Measurements from ENCODE around the gene SUSD4. TPM values are rescaled to one million over a fixed set of nuclear protein-coding genes. Genes with fewer than 3 reads are reported as not detected.
"Not testable (repeated sequence)": the region's sequence is repeated elsewhere in the genome, so short reads cannot be mapped to it uniquely, and the experiment has no call there.

Gene SUSD4, protein sequence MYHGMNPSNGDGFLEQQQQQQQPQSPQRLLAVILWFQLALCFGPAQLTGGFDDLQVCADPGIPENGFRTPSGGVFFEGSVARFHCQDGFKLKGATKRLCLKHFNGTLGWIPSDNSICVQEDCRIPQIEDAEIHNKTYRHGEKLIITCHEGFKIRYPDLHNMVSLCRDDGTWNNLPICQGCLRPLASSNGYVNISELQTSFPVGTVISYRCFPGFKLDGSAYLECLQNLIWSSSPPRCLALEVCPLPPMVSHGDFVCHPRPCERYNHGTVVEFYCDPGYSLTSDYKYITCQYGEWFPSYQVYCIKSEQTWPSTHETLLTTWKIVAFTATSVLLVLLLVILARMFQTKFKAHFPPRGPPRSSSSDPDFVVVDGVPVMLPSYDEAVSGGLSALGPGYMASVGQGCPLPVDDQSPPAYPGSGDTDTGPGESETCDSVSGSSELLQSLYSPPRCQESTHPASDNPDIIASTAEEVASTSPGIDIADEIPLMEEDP
- polyA plus RNA-seq (ENCODE audit: low read depth in 6 of 6): not detected

DNA sequence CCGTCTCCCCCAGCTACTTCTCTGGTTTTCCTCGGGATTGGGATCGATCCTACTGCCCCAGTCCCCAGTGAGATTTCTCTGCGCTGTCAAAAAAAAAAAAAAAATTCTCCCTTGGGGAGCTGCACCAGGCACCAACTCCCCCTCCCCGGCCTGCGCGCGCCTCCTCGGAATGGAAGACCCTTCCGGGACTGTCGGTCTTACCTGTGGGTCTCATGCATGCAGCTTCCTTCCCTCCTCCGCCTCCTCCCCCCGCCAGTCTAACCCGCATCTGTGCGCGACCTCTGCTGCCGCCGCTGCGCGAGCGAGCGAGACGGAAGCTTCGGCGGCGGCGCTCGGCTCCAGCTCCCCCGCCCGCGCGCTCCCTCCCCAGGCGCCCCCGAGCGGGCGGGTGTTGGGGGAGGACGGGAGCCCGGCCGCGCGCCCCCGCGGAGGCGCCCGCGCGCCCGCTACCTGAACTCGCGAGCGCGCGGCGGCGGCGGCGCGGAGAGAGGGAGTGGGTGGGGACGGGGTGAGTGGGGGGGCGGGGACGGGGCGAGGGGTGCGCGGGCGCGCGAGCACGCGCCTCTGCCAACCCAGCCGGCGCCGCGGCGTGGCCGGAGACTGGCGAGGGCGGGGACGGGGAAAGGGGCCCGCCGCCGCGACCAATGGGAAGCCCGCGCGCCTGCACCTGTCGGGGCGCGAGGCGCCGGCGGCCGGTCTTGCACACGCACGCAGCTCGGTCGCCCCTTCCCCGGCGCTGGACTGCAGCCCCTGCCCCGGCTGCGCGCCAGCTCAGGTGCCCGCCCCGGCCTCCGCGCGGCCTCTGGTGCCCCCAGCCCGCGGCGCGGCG lies at the start of gene SUSD4:
Gene SUSD4, minus strand, starts transcription at position 321 of the 829 bp plus-strand sequence. CDS start 751 bp downstream, outside the sequence.
- DNase-seq: no peak
- Mint-ChIP-seq H3K27ac (peak within 1 kb of the TSS in 1 of 6 donors; percentile 41), H3K4me3 (peak within 1 kb of the TSS; percentile 75 to 88 (median 80))

DNA sequence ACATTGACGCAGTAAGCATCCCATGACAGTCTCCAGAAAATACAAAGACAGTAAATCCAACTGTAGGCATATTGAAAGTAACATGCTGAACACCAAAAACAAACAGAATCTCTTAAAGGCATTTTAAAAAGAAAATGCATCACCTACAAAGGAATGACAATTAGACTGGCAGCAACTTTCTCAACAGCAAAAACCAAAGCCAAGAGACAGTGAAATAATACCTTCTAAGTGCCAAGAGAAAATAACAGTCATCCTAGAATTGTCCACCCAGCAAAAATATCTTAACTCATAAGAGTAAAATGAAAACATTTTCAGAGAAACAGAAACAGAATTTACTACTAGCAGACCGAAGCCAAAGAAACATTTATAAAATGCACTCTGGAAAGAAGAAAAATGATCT lies 49.2 kb upstream of the SUSD4 start:
- DNase-seq (no peak), ATAC-seq (ENCODE audit: low read depth in 2 of 2) (no peak)
- Mint-ChIP-seq H3K36me3 (no peaks in the 10 kb centered on the region), H3K4me1 (no peaks in the 10 kb centered on the region), H3K27ac (no peak overlapping the region), H3K27me3 (peaks cover 0 to 10% (median 9%) of the 10 kb centered on the region in 3 donors), H3K9me3 (peaks cover 0 to 2% (median 0%) of the 10 kb centered on the region in 7 donors), H3K4me3 (no peak overlapping the region)

More for the DNA sequence above, at the start of gene SUSD4:
- ATAC-seq (ENCODE audit: low read depth in 2 of 2): peak; percentile 66 to 78
- Mint-ChIP-seq H3K9me3 (peaks cover 0 to 2% (median 0%) of the 10 kb centered on the region in 7 donors), H3K36me3 (no peaks in the 10 kb centered on the region), H3K4me1 (peaks cover 10 to 17% (median 17%) of the 10 kb centered on the region in 3 donors), H3K27me3 (peaks cover 43 to 61% (median 60%) of the 10 kb centered on the region in 3 donors)

DNA sequence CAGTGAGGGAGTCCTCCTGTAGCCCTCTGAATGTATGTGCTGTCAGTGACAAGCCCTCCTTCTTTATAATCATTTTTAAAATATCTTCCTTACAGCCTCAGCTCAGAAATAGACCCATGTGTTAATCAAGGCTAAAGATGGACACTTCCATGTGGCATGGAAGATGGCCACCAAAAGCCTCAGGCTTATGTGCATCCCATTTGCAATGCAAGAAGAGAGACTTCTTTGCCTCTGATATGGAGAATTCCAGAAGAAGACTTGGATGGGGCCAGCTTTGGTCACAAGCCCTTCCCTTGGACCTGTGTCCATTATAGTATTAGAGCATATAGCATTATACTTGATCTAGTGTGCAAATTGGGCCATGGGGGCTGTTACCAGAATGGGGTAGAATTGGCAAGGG lies 47.7 kb upstream of the SUSD4 start:
- ATAC-seq (ENCODE audit: low read depth in 2 of 2): no peak
- Mint-ChIP-seq H3K36me3 (no peaks in the 10 kb centered on the region), H3K9me3 (peaks cover 0 to 2% (median 0%) of the 10 kb centered on the region in 7 donors), H3K27ac (no peak overlapping the region), H3K4me3 (no peak overlapping the region), H3K27me3 (peaks cover 3 to 16% (median 9%) of the 10 kb centered on the region in 3 donors), H3K4me1 (no peaks in the 10 kb centered on the region)
- DNase-seq: no peak

DNA sequence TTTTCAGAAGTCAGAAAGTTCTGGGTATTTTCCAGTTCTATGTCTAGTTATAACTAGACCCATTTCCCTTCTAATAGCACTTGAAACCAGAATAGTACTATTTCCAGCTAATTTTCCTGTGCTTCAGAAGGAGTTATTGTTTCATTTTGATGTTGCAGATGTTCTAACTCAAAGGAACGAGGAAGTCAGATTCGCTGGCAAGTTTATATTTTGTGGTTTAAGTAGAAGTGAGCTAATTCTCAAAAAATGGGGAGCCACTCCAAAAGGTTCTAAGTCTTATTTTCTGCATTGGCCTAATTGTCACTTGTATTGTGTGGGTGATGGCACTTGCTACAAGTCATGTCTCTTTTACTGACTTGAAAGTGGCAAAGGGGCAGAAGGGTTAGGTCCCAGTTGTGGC lies 47.3 kb upstream of the SUSD4 start:
- Mint-ChIP-seq H3K4me1 (no peaks in the 10 kb centered on the region), H3K36me3 (no peaks in the 10 kb centered on the region), H3K4me3 (no peak overlapping the region), H3K27me3 (peaks cover 7 to 20% (median 9%) of the 10 kb centered on the region in 3 donors), H3K27ac (no peak overlapping the region), H3K9me3 (peaks cover 0 to 2% (median 0%) of the 10 kb centered on the region in 7 donors)
- no peak for DNase-seq
- ATAC-seq (ENCODE audit: low read depth in 2 of 2): no peak

DNA sequence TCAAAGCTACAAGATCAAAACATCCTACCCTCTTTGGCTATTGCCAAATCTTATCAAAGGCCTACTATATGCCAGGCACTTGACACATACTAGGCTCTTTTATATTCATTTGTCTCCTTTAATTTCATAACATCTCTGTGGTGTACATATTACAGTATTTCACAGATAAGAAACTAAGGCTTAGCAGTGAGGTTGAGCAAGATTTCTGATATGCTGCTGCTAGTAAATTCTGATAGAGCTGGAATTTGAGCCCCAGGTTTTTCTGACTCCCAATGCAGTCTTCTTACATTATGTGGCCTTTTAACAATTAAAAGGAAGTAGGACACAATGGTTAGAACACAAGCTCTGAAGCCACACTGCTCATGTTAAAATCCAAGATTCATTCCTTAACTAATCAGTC lies 46.1 kb upstream of the SUSD4 start:
- DNase-seq: no peak
- Mint-ChIP-seq H3K27me3 (peaks cover 15 to 30% (median 16%) of the 10 kb centered on the region in 3 donors), H3K27ac (no peak overlapping the region), H3K36me3 (no peaks in the 10 kb centered on the region), H3K4me3 (no peak overlapping the region), H3K9me3 (peaks cover 0 to 2% (median 0%) of the 10 kb centered on the region in 7 donors), H3K4me1 (no peaks in the 10 kb centered on the region)
- ATAC-seq (ENCODE audit: low read depth in 2 of 2): no peak

DNA sequence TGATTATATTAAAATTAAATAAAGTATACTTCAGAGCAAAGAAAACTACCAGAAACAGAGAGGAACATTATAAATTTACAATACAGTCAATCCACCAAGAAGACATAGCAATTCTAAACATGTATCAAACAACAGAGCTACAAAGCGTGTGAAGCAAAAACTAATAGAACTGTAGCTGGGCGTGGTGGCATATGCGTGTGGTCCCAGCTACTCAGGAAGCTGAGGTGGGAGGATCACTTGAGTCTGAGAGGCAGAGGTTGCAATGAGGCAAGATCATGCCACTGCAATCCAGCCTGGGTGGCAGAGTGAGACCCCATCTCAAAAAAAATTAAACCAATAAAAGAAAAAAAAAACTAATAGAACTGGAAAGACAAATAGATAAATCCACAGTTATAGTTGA lies 41.5 kb upstream of the SUSD4 start:
- no peak for ATAC-seq (ENCODE audit: low read depth in 2 of 2)
- Mint-ChIP-seq H3K9me3 (peaks cover 3 to 10% (median 5%) of the 10 kb centered on the region in 7 donors), H3K4me3 (no peak overlapping the region), H3K4me1 (no peaks in the 10 kb centered on the region), H3K36me3 (peaks cover 0 to 11% of the 10 kb centered on the region in 2 donors), H3K27ac (no peak overlapping the region), H3K27me3 (peaks cover 29 to 44% (median 31%) of the 10 kb centered on the region in 3 donors)
- no peak for DNase-seq

DNA sequence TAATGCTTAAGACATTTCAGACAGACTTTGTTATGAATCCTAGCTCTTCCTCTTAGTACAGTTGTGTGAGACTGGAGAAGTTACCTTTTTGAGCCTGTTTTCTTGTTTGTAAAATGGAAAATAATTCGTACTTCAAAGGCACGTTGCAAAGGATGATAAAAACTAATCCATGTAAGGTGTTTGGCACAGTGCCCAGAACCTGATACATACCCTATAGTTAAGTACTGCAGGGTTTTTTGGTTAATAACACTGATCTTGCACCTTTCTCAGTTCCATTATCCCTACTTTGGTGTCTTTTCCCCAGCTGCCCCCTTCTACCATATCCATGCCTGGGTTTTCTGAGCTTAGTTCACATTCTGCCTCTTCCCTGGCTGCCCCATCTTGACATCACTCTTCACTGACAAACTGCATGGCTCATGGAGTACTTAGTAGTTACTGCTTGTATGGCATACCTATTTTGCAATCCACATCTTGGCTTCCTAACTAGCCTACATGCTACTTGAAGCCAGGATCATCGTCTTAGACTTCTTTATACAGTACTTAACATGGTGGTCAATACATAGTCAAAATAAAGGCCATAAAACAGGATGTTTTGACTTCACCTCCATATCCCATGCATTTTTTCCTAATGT lies 39.3 kb upstream of the SUSD4 start:
- Mint-ChIP-seq H3K27ac (no peak overlapping the region), H3K4me3 (no peak overlapping the region), H3K9me3 (peaks cover 3 to 10% (median 7%) of the 10 kb centered on the region in 7 donors), H3K36me3 (peaks cover 0 to 11% of the 10 kb centered on the region in 2 donors), H3K27me3 (peaks cover 29 to 44% (median 31%) of the 10 kb centered on the region in 3 donors), H3K4me1 (no peaks in the 10 kb centered on the region)
- ATAC-seq (ENCODE audit: low read depth in 2 of 2) (no peak), DNase-seq (no peak)

DNA sequence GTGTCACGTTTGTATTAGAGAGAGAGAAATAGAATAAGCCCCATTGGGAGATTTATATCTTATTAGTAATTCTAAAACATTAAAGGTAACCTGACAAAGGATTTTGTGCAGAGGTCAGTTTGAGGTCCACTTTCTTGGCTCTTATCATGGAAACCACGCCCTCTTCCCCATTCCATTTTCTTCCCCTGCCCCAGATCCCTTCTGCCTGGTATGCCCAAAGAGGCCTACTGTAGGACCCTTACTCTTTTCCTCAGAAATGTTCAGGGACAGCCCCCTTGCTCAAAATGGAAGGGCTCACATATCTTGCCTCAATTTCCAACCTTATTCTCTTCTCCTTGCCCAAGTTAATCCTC lies 38.8 kb upstream of the SUSD4 start:
- peaks cover 27 to 44% (median 29%) of the 10 kb centered on the region in 3 donors for H3K27me3 Mint-ChIP-seq
- H3K4me1 Mint-ChIP-seq: no peaks in the 10 kb centered on the region
- H3K36me3 Mint-ChIP-seq: peaks cover 0 to 11% of the 10 kb centered on the region in 2 donors
- no peak for ATAC-seq (ENCODE audit: low read depth in 2 of 2)
- peaks cover 3 to 10% (median 7%) of the 10 kb centered on the region in 7 donors for H3K9me3 Mint-ChIP-seq
- no peak overlapping the region for H3K27ac Mint-ChIP-seq
- H3K4me3 Mint-ChIP-seq: no peak overlapping the region
- DNase-seq: no peak

DNA sequence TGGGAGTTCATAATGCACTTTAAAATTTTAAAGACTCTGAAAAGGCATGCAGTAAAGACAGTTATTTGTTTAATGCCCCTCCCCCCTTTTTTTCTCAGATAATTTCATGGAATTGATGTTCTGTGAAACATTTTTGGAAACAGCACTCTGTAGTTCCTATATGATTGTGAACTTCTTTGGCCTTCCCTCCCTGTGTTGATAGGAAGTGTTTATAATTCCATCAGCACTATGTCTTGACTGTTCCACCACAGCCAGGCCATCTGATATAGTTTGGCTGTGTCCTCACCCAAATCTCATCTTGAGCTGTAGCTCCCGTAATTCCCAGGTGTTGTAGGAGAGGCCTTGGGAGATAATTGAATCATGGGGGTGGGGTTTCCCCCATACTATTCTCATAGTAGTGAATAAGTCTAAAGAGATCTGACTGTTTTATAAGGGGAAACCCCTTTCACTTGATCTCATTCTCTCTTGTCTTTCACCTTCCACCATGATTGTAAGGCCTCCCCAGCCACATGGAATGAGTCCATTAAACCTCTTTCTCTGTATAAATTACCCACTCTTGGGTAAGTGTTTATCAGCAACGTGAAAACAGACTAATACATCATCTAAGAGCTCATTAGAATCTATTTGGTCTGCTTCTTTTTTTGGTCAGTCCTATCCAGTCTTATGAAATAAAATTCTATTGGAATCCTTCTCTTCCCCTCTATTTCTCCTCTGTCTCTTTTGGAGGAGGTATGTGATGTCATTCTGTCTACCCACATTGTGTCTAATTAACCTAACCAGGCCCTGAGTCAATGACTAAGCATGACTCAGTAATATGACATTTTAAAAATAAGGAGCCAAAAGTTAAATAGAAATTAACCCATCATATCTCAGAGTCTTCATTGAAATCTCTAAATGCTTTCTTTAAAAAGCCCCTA lies 38.2 kb upstream of the SUSD4 start:
- H3K4me3 Mint-ChIP-seq: no peak overlapping the region
- peaks cover 3 to 10% (median 7%) of the 10 kb centered on the region in 7 donors for H3K9me3 Mint-ChIP-seq
- DNase-seq (no peak), ATAC-seq (ENCODE audit: low read depth in 2 of 2) (no peak)
- no peak overlapping the region for H3K27ac Mint-ChIP-seq
- H3K27me3 Mint-ChIP-seq: peaks cover 26 to 44% (median 29%) of the 10 kb centered on the region in 3 donors
- H3K36me3 Mint-ChIP-seq: peaks cover 0 to 11% of the 10 kb centered on the region in 2 donors
- no peaks in the 10 kb centered on the region for H3K4me1 Mint-ChIP-seq

DNA sequence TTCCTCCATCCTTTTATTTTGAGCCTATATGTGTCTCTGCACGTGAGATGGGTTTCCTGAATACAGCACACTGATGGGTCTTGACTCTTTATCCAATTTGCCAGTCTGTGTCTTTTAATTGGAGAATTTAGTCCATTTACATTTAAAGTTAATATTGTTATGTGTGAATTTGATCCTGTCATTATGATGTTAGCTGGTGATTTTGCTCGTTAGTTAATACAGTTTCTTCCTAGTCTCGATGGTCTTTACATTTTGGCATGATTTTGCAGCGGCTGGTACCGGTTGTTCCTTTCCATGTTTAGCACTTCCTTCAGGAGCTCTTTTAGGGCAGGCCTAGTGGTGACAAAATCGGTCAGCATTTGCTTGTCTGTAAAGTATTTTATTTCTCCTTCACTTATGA lies 35.4 kb upstream of the SUSD4 start:
- H3K9me3 Mint-ChIP-seq: peaks cover 3 to 14% (median 8%) of the 10 kb centered on the region in 7 donors
- ATAC-seq (ENCODE audit: low read depth in 2 of 2); H3K27ac Mint-ChIP-seq; H3K4me1 Mint-ChIP-seq; DNase-seq; H3K4me3 Mint-ChIP-seq: not testable (repeated sequence)
- peaks cover 15 to 29% (median 24%) of the 10 kb centered on the region in 3 donors for H3K27me3 Mint-ChIP-seq
- H3K36me3 Mint-ChIP-seq: peaks cover 0 to 11% of the 10 kb centered on the region in 2 donors

DNA sequence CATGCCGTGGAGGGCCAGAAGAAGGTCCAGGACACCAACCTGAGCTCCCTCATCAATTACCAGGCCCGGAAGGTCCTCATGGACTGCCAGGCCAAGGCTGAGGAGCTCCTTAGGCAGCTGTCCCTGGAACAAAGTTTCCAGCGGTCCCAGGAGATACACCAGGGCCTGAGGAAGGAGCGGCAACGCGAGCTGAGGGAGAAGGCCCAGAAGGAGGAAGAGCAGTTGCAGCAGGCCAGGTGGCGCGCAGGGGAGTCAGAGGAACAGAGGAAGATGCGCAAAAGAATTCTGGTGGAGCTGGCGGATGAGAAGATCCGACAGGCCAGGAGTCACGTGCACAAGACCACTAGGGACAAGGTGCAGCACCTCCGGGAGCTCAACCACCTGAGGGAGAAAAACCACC lies 30.7 kb upstream of the SUSD4 start:
- peaks cover 0 to 4% of the 10 kb centered on the region in 2 donors for H3K36me3 Mint-ChIP-seq
- H3K4me1 Mint-ChIP-seq: no peaks in the 10 kb centered on the region
- no peak overlapping the region for H3K4me3 Mint-ChIP-seq
- H3K9me3 Mint-ChIP-seq: peaks cover 0 to 20% (median 10%) of the 10 kb centered on the region in 7 donors
- H3K27ac Mint-ChIP-seq: no peak overlapping the region
- DNase-seq (no peak), ATAC-seq (ENCODE audit: low read depth in 2 of 2) (no peak)
- H3K27me3 Mint-ChIP-seq: peaks cover 22 to 35% (median 29%) of the 10 kb centered on the region in 3 donors

DNA sequence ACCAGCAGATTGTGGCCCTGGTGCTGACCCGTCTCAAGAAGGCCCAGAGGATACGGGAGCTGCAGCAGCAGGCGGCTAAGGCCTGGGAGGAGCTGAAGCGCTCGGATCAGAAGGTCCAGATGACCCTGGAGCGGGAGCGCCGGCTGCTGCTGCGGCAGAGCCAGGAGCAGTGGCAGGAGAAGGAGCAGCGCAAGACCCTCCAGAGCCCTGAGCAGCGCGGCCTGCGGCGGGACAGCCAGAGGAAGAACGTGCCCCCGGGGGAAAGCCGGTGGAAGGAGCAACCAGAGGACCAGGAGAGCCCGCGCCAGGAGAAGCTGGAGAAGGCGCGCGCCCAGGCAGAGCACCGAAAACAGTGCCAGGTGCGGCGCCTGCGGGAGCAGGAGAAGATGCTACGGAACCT lies 30.3 kb upstream of the SUSD4 start:
- no peak overlapping the region for H3K4me3 Mint-ChIP-seq
- no peak for ATAC-seq (ENCODE audit: low read depth in 2 of 2)
- peaks cover 0 to 20% (median 10%) of the 10 kb centered on the region in 7 donors for H3K9me3 Mint-ChIP-seq
- no peaks in the 10 kb centered on the region for H3K4me1 Mint-ChIP-seq
- H3K27me3 Mint-ChIP-seq: peaks cover 26 to 40% (median 34%) of the 10 kb centered on the region in 3 donors
- no peak overlapping the region for H3K27ac Mint-ChIP-seq
- peaks cover 0 to 4% of the 10 kb centered on the region in 2 donors for H3K36me3 Mint-ChIP-seq
- DNase-seq: no peak
